ENCODE results near the gene NDNF. TPM values are rescaled to one million over a fixed set of nuclear protein-coding genes. Genes with fewer than 3 reads are reported as not detected.

NDNF gene
- total RNA-seq, 4 donors from 2014 or later = 2.7 to 7.7 (median 4.0) TPM

GRCh38 chr4:121054373-121054772 is 18.0 kb downstream of the NDNF start:
- Histone ChIP-seq H3K27me3 (no peaks in the 10 kb centered on the region), H3K4me3 (replicated peaks in 1 of 3) (no peak overlapping the region), H3K9me3 (no peaks in the 10 kb centered on the region), H3K27ac (no peak overlapping the region), H3K4me1 (no peaks in the 10 kb centered on the region), H3K36me3 (no peaks in the 10 kb centered on the region)
- intact Hi-C loops (cut with DNase I) = no loop called here
- DNase-seq = no peak
- TF ChIP-seq CTCF (IDR thresholded peaks at IDR 0.05) (no peak), POLR2A (IDR thresholded peaks at IDR 0.05) (no peak)

GRCh38 chr4:121053601-121054143 is 18.7 kb downstream of the NDNF start:
- intact Hi-C loops (cut with DNase I) = no loop called here
- Histone ChIP-seq H3K4me3 (replicated peaks in 1 of 3) (no peak overlapping the region), H3K27me3 (no peaks in the 10 kb centered on the region), H3K27ac (no peak overlapping the region), H3K9me3 (no peaks in the 10 kb centered on the region), H3K4me1 (no peaks in the 10 kb centered on the region), H3K36me3 (no peaks in the 10 kb centered on the region)
- WGBS, 2 donors = 74 to 86% methylated on average over 3 of the region's 3 CpGs
- no peak for TF ChIP-seq POLR2A (IDR thresholded peaks at IDR 0.05)
- no peak for TF ChIP-seq CTCF (IDR thresholded peaks at IDR 0.05)
- DNase-seq = no peak

- DNase-seq = no peak
- Histone ChIP-seq H3K27me3 (no peaks in the 10 kb centered on the region), H3K27ac (no peak overlapping the region), H3K9me3 (no peaks in the 10 kb centered on the region), H3K4me3 (replicated peaks in 1 of 3) (no peak overlapping the region), H3K4me1 (no peaks in the 10 kb centered on the region), H3K36me3 (no peaks in the 10 kb centered on the region)
- intact Hi-C loops (cut with DNase I) = no loop called here
- TF ChIP-seq POLR2A (IDR thresholded peaks at IDR 0.05) = no peak
- peak in 3 of 6 experiments; percentile 13 to 32 (median 28) for TF ChIP-seq CTCF (IDR thresholded peaks at IDR 0.05)
Observed at GRCh38 chr4:121050300-121050699, 22.0 kb downstream of the NDNF start.

GRCh38 chr4:121049072-121049599 is 23.2 kb downstream of the NDNF start:
- 60 to 63% methylated on average over 3 of the region's 3 CpGs for whole genome bisulfite sequencing, 2 donors

More at GRCh38 chr4:121049072-121049599, 23.2 kb downstream of the NDNF start:
- no peak overlapping the region for H3K27ac ChIP-seq
- no peak overlapping the region for H3K4me3 ChIP-seq (replicated peaks in 1 of 3)
- no peaks in the 10 kb centered on the region for H3K4me1 ChIP-seq
- no peaks in the 10 kb centered on the region for H3K27me3 ChIP-seq
- no peaks in the 10 kb centered on the region for H3K9me3 ChIP-seq
- DNase-seq = no peak
- intact Hi-C loops (cut with DNase I) = no loop called here
- no peaks in the 10 kb centered on the region for H3K36me3 ChIP-seq
- TF ChIP-seq POLR2A (IDR thresholded peaks at IDR 0.05) (no peak), CTCF (IDR thresholded peaks at IDR 0.05) (no peak)
